Ovary (tissue), 3 donors: ENCODE data around the gene ADSL.

Experiments used
- POLR2A ChIP-seq: fragments of 450-650 bp; IDR thresholded peaks from one replicate; pipeline ENCODE4 v1.6.1; 2017; ENCODE audit warnings: antibody characterized with exemption, mild to moderate bottlenecking, moderate library complexity
- TF ChIP-seq, protein P1 (sequence below), 3 donors: fragments of 450-650 bp in 2 of 3; fragments of 200-600 bp in 1 of 3; IDR thresholded peaks; one replicate each; pipeline versions ENCODE4 v1.5.1 to v1.8.0; 2016 to 2022; ENCODE audit warnings: antibody characterized with exemption in 3 of 3, mild to moderate bottlenecking in 1 of 3
- donor health status: DM: no; HTN: no; CAD: no.

GRCh38 chr22:40325315-40325714 is 21.0 kb upstream of the ADSL start:
- no peak for TF ChIP-seq POLR2A
- TF ChIP-seq, protein P1, sequence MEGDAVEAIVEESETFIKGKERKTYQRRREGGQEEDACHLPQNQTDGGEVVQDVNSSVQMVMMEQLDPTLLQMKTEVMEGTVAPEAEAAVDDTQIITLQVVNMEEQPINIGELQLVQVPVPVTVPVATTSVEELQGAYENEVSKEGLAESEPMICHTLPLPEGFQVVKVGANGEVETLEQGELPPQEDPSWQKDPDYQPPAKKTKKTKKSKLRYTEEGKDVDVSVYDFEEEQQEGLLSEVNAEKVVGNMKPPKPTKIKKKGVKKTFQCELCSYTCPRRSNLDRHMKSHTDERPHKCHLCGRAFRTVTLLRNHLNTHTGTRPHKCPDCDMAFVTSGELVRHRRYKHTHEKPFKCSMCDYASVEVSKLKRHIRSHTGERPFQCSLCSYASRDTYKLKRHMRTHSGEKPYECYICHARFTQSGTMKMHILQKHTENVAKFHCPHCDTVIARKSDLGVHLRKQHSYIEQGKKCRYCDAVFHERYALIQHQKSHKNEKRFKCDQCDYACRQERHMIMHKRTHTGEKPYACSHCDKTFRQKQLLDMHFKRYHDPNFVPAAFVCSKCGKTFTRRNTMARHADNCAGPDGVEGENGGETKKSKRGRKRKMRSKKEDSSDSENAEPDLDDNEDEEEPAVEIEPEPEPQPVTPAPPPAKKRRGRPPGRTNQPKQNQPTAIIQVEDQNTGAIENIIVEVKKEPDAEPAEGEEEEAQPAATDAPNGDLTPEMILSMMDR (IDR thresholded peaks at IDR 0.05) = no peak
